Smooth muscle cell (in vitro differentiated cells): ENCODE data around the gene MAPKAPK3. TPM values are rescaled to one million over a fixed set of nuclear protein-coding genes. Genes with fewer than 3 reads are reported as not detected.

Experiments used
- DNase-seq: peaks from one replicate; lab custom pipeline; 2025; ENCODE audit not compliant: unreplicated experiment; lab: John Stamatoyannopoulos, UW
- H2AFZ ChIP-seq: fragments of 200-600 bp; sonication (generic); 2 replicates; pipeline ENCODE4 v1.6.0; 2016; ENCODE audit warnings: antibody characterized with exemption, low read depth, mild to moderate bottlenecking
- H3F3A ChIP-seq: fragments of 200-600 bp; sonication (generic); 2 replicates; pipeline ENCODE4 v1.6.0; 2017; ENCODE audit warnings: antibody characterized with exemption, low read depth
- H3K27ac ChIP-seq: fragments of 200-600 bp; sonication (generic); 2 replicates; pipeline ENCODE4 v1.5.1; 2016; ENCODE audit warnings: low read depth, mild to moderate bottlenecking
- H3K27me3 ChIP-seq: fragments of 200-600 bp; sonication (generic); 2 replicates; pipeline ENCODE4 v1.6.1; 2016; ENCODE audit warnings: low read depth, mild to moderate bottlenecking
- H3K36me3 ChIP-seq: fragments of 200-600 bp; sonication (generic); 2 replicates; pipeline ENCODE4 v1.5.1; 2016; ENCODE audit warnings: low read depth
- H3K4me1 ChIP-seq: fragments of 200-600 bp; sonication (generic); 2 replicates; pipeline ENCODE4 v1.5.1; 2016; ENCODE audit warnings: low read depth
- H3K4me2 ChIP-seq: fragments of 200-600 bp; sonication (generic); 2 replicates; pipeline ENCODE4 v1.6.0; 2016; ENCODE audit warnings: mild to moderate bottlenecking
- H3K4me3 ChIP-seq: fragments of 200-600 bp; sonication (generic); 2 replicates; pipeline ENCODE4 v1.5.1; 2016; ENCODE audit warnings: mild to moderate bottlenecking
- H3K79me2 ChIP-seq: fragments of 200-600 bp; sonication (generic); 2 replicates; pipeline ENCODE4 v1.6.0; 2016; ENCODE audit warnings: low read depth, mild to moderate bottlenecking
- H3K9ac ChIP-seq: fragments of 200-600 bp; sonication (generic); 2 replicates; pipeline ENCODE4 v1.6.0; 2016; ENCODE audit warnings: low read depth
- H3K9me3 ChIP-seq: fragments of 200-600 bp; sonication (generic); replicated peaks from 2 replicates; pipeline ENCODE4 v1.5.1; 2016; ENCODE audit warnings: low read depth
- H4K20me1 ChIP-seq: fragments of 200-600 bp; sonication (generic); 2 replicates; pipeline ENCODE4 v1.6.0; 2016; ENCODE audit warnings: low read depth
- WGBS: methylation state at CpG from one replicate; pipeline ENCODE4 v1.1.7; 2016; ENCODE audit warnings: low lambda C conversion rate; 5-methylcytosine and 5-hydroxymethylcytosine counted together
- polyA plus RNA-seq: library from polyadenylated mRNA; unstranded; fragments of >200 nt; fragmentation: Nextera tagmentation; extraction: Ambion mirVana; gene quantifications from 2 replicates; pipeline ENCODE4 v1.2.1, GENCODE V29; 2016
- total RNA-seq: library from RNA; depleted of rRNA; stranded (reverse); fragments of >200 nt; gene quantifications from 2 replicates; pipeline ENCODE4 v1.2.3, GENCODE V29; 2014
- TF ChIP-seq, protein P1 (sequence below): fragments of 200-600 bp; sonication (generic); IDR thresholded peaks from 2 replicates; pipeline ENCODE4 v1.5.1; 2017; ENCODE audit warnings: borderline replicate concordance, mild to moderate bottlenecking, antibody characterized with exemption; ENCODE audit not compliant: insufficient read depth, poor library complexity, severe bottlenecking

The MAPKAPK3 gene
- total and polyA plus RNA-seq, 2 experiments from 2014 or later: 17.1 to 18.7 TPM

DNA sequence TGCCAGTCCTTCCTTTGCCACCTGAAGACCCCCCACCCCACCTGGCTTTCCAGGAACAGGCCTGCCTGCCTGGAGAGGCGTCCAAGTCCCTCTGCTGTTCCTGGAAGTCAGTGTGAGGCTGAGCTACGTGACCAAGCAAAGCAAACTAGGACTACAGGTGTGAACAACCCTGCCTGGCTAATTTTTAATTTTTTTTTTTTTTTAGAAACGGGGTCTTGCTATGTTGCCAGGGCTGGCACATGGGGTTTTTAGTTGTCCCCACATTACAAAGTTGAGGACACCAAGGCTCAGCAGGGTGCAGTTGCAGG, 30.2 kb upstream of the MAPKAPK3 start:
- Histone ChIP-seq H3K27ac (no peak overlapping the region), H3K9me3 (no peaks in the 10 kb centered on the region), H3K27me3 (no peaks in the 10 kb centered on the region), H2AFZ (no peak overlapping the region), H3F3A (no peaks in the 10 kb centered on the region), H3K9ac (no peak overlapping the region), H3K4me1 (no peaks in the 10 kb centered on the region), H3K4me3 (no peak overlapping the region), H3K36me3 (no peaks in the 10 kb centered on the region), H3K79me2 (no peaks in the 10 kb centered on the region), H3K4me2 (no peak overlapping the region), H4K20me1 (no peaks in the 10 kb centered on the region)
- DNase-seq: no peak
- TF ChIP-seq, protein P1, sequence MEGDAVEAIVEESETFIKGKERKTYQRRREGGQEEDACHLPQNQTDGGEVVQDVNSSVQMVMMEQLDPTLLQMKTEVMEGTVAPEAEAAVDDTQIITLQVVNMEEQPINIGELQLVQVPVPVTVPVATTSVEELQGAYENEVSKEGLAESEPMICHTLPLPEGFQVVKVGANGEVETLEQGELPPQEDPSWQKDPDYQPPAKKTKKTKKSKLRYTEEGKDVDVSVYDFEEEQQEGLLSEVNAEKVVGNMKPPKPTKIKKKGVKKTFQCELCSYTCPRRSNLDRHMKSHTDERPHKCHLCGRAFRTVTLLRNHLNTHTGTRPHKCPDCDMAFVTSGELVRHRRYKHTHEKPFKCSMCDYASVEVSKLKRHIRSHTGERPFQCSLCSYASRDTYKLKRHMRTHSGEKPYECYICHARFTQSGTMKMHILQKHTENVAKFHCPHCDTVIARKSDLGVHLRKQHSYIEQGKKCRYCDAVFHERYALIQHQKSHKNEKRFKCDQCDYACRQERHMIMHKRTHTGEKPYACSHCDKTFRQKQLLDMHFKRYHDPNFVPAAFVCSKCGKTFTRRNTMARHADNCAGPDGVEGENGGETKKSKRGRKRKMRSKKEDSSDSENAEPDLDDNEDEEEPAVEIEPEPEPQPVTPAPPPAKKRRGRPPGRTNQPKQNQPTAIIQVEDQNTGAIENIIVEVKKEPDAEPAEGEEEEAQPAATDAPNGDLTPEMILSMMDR: no peak
- WGBS: 100% methylated on average over 3 of the region's 3 CpGs

DNA sequence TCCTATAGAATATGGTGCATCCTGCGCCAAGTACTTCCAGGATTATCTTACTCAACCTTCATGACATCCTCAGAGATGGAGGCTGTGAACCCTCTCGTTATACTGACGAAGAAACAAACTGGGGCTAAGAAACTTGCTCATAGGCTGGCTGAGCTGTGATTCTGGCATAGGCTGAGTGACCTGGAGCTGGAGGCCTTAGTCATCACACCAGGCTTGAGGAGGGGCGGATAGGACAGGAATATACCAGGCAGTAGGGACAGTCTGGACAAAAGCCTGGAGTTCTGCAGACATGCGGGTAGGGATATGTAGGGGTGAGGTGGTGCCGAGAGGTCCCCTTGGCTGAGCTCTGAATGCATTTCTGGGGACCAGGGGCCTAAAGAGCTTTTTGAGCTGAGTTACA, 29.6 kb upstream of the MAPKAPK3 start:
- H3K36me3 ChIP-seq: no peaks in the 10 kb centered on the region
- no peak overlapping the region for H3K4me2 ChIP-seq
- 91% methylated on average over 6 of the region's 6 CpGs for WGBS
- no peak overlapping the region for H3K27ac ChIP-seq
- no peak overlapping the region for H3K4me3 ChIP-seq
- H3K9me3 ChIP-seq: no peaks in the 10 kb centered on the region
- TF ChIP-seq, protein P1: no peak
- no peaks in the 10 kb centered on the region for H3K79me2 ChIP-seq
- no peaks in the 10 kb centered on the region for H3K27me3 ChIP-seq
- H2AFZ ChIP-seq: no peak overlapping the region
- H3K4me1 ChIP-seq: no peaks in the 10 kb centered on the region
- DNase-seq: no peak
- H4K20me1 ChIP-seq: no peaks in the 10 kb centered on the region
- no peak overlapping the region for H3K9ac ChIP-seq
- no peaks in the 10 kb centered on the region for H3F3A ChIP-seq

GRCh38 chr3:50587806-50588758, 28.9 kb upstream of the MAPKAPK3 start:
- H2AFZ ChIP-seq: no peak overlapping the region
- WGBS: 74% methylated on average over 17 of the region's 17 CpGs
- no peaks in the 10 kb centered on the region for H3K79me2 ChIP-seq
- H4K20me1 ChIP-seq: no peaks in the 10 kb centered on the region
- no peaks in the 10 kb centered on the region for H3K4me1 ChIP-seq
- no peak overlapping the region for H3K4me2 ChIP-seq
- no peak overlapping the region for H3K27ac ChIP-seq
- no peaks in the 10 kb centered on the region for H3K9me3 ChIP-seq
- TF ChIP-seq, protein P1: no peak
- no peak overlapping the region for H3K4me3 ChIP-seq
- no peak overlapping the region for H3K9ac ChIP-seq
- no peak for DNase-seq
- no peaks in the 10 kb centered on the region for H3K36me3 ChIP-seq
- no peaks in the 10 kb centered on the region for H3F3A ChIP-seq
- H3K27me3 ChIP-seq: no peaks in the 10 kb centered on the region
